NCI-H446 (cell line): ENCODE measurements around the gene TRIM29.
"Not testable (repeated sequence)": the region's sequence is repeated elsewhere in the genome, so short reads cannot be mapped to it uniquely, and the experiment has no call there.

ENCODE experiments used
- DNase-seq, 2 experiments: peaks; one replicate each; lab custom pipeline; 2025; lab: John Stamatoyannopoulos, UW

Gene TRIM29

DNA sequence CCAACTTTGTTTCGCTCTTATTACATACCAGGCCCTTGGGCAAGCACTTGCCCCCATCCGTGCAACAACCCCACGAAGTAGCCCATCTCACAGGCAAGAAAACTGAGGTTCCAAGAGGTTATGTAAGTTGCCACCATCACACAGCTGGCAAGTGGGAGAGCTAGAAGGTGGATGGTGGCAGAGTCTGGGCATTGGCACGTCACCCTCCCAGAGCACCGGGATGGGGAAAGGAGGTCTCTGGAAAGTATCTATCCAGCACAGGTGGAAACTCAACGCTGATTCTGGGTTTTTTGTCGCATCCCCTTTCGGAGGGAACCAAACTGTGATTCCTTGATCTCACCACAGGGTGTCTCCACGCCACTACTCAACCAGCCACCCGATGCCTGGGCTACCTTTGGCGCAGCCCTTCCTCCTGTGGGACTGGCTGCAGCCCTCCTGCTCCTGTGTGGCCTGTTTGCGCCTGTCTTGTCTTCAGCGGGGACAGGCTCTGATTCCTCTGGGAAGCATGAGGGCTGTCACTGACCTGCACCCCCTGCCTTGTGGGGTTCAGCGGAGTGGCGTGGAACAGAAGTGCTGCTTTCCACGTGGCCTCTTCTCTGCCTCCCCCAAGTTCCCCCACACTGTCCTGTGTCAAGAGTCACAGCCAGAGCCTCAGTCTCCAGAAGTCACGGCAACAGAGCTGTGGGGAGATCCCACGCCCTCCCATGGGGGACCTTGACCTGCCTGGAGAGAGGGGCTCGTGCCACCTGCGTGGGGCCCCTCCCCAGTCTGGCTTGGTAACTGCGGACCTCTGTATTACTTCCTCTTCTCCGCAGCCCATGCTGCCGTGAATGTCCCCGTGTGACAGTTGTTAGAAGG, 34.4 kb upstream of the TRIM29 start:
- DNase-seq: peak in 1 of 2 experiments; percentile 56

DNA sequence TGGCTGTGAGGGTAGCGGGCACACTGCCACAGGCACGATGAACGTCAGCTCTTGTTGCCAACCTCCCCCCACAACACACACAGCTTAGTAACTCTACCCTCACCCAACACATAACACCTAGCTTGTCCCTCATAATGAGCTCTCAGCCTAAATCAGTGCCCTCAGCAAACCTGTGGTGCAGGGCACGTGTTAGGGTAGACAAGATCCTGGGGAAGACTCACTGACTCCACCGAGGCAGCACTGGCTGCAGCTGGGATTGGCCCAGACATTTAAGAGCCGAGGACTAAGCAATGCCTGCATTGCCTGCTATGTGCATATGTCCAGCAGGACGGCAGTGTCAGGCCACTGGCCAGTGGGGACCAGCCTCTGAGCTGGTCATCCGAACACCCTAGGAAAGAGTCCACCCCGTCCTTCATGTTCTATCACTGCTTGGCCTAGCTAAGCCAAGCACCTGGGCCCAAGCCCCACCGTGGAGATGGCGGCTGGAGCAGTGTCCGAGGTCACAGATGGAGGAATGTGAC, 32.9 kb upstream of the TRIM29 start:
- no peak for DNase-seq

DNA sequence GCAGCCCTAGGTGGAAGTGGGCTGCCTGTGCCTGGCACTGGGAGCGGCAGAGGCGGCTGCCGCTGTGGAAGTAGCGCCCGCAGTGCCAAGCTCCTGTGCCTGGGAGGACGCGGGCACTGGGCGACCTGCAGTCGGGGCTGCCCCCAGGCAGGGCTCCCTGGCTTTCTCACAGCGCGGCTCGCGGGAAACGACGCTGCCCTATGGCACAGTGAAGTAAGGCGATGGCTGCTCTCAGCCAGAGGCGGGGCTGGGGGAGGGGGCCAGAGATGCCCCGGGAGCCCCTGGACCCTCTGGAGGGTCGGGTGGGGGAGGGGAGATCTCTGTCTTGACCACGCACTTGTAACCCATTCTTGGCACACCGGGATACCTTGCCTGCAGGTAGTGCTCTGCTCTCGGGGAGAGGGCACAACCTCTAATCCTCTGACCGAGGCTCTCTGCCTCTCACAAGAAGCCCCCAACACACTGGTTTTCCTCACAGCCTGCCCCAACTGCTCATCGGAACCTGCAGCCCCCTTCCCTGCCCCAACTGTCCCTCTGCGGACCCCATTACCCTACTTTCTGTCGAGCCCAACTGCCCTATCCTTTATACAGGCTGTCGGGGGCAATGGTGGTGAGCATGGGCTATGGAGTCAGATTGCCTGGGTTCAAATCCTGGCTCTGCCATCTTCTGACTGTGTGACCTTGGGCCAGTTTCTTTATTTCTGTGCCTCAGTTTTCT, 32.2 kb upstream of the TRIM29 start:
- no peak for DNase-seq

DNA sequence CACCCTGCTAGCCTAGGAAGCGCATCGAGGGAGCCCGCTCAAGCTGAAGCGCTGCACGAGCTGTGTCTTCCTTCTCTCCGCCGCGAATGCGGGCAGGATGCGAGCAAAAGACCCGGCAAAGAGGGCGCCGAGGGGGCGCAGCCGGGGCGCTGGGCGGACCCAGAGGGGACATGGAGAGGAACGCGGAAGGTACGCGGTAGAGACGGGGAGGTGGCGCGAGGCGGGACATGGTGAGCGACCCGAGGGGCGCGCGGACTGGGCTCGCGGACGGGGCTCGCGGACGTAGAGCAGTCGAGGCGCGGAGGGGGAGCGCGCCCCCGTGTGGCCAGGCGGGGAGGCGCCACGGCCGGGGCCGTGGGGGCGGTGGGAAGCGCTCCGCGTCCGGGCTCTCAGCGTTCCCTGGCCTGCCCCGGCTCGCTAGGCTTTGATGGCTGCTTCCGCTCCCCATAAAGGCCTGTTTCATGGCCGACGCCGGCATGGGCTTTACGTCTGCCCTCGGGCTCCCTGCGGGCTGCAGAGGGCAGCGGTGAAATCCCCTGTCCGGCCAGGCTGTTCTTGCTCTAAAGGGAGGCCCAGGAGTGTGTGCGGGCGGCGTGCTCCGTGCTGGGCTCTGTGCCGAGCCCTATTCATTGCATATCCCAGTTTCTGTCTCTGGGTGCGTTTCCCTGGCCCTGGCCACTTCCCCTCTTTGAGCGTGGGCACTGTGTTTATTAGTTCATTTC, 31.2 kb upstream of the TRIM29 start:
- DNase-seq: no peak

DNA sequence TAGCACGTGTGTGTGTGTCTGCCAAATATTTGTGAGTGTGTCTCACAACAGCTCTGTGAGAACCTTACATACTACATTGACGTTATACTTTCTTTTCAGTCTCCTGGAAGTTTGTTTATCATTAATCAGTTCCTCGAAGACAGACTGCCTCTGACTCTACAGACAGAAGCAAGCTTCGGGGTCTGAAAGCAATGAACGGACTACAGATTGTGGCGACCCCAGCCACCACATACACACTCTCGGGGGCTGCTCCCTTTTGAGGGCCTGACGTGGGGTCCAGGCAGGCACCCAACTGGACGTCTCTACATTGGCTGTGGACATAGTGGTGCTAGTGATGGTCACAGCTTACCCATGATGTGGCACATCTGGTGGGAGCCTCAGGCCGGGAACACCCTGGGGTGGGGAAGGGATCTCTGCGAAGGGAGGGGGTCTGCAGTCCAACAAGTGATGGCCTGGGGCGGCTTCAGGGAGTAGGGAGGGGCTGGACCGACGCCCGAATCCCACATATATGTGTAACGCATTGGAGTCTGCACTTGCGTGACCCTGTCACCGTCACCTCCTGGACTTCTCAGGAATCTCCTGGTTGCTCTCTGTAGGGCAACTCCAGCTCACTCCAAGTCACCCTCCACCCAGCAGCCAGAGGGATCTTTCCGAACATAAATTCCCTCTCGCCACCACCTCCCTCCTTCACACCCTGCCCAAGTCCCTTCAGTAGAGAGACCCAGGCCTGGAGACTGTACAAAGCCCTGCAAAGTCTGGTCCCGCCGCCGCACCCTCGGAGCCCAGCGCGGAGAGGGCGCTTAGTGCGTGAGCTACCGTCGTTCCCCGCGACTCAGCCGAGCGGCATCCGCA, 30.4 kb upstream of the TRIM29 start:
- DNase-seq: no peak

DNA sequence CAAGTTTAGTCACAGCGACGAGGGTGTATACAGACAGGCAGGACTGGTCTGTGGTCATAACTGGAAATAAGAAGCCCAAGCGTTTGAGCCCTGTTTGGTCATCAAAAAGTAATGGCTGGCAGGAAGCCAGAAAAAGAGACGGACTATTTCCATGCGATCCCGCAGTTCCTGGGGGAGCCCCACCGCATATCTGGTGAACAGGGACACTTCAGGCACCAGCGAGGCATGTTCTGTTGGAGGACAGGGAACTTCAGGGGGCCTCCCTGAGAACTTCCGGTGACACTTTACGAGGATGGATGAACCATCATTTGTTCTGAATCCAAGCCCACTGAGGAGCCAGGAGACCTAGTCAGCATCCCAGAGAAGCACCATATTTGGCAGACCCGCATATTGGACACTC, 29.7 kb upstream of the TRIM29 start:
- no peak for DNase-seq

DNA sequence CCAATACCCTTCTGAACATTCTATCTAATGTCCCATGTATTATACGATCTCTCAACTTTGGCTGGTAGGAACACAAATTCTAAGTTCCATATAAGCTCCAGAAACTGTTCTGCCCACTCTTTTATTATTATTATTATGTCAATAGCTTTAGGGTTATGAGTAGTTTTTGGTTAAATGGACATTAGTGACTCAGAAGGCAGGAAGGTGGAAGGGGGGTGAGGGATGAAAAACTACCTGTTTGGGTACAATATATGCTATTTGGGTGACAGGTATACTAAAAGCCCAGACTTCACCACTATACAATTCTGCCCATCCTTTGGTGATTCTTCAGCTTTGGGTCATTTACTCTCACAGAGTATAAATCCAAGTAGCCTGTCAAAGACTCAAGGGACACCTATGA, 22.5 kb upstream of the TRIM29 start:
- DNase-seq: no peak

DNA sequence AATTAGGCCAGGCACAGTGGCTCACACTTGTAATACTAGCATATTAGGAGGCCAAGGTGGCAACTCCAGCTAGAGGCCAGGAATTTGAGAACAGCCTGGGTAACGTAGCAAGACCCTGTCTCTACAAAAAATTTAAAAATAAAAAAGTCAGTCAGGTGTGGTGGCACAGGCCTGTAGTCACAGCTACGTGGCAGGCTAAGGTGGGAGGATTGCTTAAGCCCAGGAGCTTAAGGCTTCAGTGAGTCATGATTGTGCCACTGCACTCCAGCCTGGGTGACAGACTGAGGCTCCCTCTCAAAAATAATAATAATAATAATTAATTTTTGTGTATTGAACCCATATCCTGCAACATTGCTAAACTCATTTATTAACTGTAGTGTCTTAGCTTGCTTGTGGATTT, 15.3 kb upstream of the TRIM29 start:
- no peak for DNase-seq

DNA sequence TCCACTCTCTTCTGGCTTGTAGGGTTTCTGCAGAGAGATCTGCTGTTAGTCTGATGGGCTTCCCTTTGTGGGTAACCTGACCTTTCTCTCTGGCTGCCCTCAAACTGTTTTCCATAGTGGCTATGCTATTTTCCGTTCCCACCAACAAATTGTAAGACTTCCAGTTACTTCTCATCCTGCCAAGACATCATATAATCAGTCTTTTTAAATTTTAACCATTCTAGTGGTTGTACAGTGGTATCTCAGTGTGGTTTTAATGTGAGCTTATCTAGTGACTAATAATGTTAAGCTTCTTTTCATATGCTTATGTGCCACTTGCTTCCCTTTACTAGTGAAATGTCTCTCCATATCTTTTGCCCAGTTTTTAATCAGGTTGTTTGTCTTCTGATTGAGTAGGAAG, 13.6 kb upstream of the TRIM29 start:
- no peak for DNase-seq

DNA sequence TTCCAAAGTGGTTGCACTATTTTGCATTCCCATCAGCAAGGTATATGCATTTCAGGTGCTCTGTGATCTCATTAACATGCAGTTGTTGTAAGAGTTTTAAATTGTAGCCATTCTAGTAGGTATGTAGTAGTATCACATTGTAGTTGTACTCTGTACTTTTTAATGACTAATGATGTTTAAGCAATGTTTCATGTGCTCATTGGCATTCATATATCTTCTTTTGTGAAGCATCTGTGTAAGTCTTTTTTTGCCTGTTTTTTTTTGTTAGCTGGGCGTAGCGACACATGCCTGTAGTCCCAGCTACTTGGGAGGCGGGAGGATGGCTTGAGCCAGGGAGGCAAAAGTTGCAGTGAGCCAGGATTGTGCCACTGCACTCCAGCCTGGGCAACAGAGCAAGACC, 11.3 kb upstream of the TRIM29 start:
- DNase-seq: no peak

DNA sequence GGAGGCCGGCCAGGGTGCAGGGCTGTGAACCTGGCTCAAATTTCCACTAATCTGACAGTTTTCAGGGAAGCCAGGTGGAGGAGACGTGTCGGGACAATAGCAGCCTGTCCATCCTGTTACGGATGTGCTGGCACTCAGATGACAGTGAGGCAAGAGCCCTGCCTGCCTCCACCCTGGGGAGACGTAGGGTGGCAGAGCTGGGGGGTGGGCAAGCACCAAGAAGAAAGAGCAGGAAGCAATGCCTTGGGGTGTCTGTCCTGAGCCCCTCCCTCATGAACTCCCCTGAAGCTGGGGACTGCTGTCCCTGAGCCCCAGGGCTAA, 10.0 kb upstream of the TRIM29 start:
- DNase-seq: no peak

DNA sequence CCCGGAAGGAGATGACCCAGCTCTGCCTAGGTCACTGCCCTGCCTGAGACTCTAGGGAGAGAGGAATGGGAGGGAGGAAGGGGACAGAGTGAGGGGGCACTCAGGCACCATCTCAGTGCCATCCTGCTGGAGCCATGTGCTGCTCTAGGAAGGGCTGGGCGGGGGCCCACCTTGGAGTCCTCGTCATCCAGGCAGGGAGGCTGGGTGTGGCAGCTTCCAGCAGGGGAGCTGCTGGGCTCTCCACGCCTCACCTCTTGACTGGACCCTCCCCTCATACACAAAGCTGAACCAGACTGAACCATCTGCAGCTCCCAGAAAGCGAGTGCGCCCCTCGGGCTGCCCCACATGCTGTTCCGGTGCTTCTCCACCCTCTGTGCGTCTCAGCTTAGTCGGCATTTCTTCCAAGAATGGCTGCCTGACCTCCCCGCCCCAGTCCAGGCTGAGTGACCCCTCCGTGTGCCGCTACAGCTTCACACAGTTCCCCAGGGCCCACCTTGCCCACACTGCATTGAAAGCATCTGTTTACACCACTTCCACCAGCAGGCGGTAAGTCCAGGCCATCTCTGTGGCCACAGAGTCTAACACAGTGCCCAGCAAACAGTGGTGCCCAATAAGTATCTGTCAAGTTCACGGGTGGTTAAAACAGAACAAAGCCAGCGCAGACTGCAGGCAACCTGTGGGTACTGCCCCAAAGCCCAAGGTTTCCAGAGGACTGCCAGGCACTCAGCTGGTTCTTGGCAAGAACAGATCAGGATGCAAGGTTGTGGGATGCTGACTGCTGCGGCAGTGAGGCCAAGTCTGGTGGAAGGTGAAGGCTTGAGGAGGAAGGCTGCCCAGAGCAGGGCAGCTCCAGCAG, 9.4 kb upstream of the TRIM29 start:
- DNase-seq: no peak

DNA sequence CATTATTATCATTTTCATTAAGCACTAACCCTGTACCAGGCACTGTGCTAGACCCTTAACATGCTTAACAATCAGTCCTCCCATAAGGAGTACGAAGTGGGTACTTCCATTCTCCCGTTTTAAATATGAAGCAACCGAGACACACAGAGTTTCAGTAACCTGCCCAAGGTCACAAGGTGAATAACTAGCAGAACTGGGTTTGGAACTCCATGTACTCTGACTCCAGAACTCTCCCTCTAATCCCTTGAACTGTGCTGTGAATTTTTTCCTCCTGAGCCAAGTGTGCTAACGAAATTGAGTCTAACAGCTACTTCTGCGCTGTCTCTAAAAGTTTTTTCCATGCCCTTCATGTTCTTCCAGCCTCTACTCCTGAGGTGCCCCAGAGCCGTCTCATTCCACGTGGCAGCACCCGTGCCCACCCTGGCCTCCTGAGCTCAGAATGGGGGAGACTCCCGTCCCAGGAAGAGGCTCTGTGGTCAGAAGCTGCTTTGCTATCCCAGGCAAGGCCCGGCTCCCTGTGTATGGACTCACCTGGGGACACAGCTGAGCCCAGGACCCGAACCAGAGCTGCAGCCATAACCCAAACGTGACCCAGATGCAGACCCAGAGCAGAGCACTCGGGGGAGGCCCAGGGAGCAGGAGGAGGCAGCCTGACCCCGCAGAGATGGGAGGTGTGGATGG, 8.6 kb upstream of the TRIM29 start:
- no peak for DNase-seq

DNA sequence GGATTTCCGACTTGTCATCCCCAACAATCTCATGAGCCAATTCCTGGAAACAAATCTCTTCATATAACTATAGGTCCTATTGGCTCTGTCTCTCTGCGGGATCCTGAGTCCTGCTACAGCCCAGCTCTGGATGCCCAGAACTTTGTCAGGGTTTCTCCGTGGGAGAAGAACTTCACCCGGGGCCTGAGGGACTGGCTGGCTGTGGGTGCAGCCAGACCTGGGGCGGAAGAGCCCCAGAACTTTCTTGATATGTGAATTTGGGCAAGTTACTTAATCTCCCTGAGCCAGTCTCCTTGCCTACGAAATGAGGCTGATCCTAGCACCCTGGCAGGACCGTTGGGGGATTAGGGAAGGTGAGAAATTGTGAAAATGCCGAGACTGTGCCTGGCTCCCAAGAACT, 6.6 kb upstream of the TRIM29 start:
- DNase-seq: no peak

DNA sequence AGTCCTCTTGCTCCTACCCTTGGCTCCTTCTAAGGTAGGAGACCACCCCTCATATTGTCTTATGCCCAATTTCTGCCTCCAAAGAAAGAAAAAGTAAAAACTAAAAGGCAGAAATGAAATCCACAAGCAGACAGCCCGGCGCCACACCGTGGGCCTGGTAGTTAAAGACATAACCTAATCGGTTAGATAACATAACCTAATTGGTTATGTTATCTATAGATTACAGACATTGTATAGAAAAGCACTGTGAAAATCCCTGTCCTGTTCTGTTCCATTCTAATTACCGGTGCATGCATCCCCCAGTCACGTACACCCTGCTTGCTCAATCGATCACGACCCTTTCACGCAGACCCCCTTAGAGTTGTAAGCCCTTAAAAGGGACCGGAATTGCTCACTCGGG, 5.6 kb upstream of the TRIM29 start:
- not testable (repeated sequence) for DNase-seq

DNA sequence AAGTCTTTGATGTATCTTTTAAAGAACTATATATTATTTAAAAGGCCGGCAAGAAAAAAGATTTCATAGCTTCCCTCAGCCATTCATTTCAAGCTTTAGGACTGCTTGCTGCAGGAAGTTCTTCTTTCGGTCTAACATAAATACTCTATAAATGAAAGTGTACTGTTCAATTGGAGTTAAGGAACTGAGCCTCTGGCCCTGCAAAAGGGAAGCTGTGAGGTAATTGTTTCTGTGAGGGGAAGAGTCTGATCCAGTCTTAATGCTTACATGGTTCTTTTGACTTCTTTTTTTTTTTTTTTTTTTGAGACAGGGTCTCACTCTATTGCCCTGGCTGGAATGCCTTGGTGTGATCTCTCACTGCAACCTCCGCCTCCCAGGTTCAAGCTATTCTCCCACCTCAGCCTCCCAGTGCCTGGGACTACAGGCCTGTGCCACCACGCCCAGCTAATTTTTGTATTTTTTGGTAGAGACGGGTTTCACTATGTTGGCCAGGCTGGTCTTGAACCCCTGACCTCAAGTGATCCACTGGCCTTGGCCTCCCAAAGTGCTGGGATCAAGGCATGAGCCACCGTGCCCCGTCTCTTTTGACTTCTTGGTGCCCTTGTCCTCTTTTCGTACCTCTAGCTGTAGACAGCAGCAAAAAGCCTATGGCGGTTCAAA, 4.7 kb upstream of the TRIM29 start:
- DNase-seq: no peak

DNA sequence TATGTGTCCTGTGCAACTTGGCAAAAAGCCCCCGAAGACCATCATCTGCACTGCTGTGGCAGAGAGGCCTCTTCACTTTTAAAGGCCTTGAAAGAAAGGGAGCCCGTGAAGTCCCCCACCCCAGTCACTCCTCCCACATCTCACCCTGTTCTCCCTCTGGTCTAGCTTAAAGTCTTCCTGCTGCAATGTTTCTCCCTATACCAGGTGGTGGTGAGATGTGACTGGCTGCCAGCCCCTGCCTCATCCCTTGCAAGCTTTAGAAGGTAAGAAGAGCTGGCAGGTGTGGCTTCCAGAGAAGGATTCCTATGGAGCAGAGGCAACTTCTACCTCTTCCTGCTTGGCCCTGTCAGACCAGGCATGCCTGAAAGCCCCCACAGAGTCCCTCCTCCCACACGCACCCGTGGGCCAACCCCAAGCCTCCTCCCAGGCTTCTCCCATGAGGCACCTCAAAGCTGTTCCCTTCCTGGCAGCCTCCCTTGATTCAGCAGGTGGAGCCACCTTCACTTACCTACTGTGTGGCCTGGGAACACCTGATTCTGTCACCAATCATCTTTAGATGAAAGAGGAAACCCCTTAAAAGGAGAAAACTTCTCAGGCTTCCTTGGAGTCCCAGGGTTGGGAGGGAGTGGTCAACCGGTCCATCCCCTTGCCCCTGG, 4.0 kb upstream of the TRIM29 start:
- no peak for DNase-seq

DNA sequence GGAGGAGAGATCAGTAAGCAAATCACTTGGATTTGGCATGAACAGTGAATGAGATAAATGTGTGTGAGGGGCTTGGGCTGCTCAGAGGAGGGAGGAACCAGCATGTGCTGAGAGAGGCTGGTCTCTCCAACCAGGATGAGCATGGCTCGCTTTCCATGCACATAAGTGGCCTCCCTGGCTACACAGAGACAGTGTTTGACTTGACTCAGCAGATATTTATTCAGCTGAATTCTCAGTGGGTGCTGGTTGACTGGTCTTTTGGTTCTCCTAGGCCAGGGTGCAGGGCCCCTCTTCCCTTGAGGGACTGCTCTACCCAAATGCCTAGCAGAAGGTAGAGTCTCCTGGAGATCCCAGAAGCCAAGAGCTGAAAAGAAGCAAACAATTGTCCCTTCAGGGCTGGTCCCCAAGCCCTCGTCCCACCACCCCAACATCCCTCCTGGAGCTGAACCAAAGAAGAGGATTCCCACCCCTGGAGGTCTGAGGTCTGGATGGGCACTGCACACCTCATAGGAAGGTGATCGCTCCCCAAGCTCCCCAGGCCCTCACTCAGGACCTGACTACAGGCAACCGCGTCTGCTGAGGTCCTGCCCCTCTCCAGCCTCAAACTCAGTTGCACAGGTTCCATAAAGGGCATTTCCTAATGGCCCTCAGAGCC, 3.3 kb upstream of the TRIM29 start:
- DNase-seq: no peak
